ENCODE results near the gene NOTCH1.
A peak's percentile ranks its signal among the peaks of the same experiment; 100 is the strongest.
"Not testable (repeated sequence)": the region's sequence is repeated elsewhere in the genome, so short reads cannot be mapped to it uniquely, and the experiment has no call there.

Gene NOTCH1

GRCh38 chr9:136545965-136546696, at the start of gene NOTCH1:
Gene NOTCH1 (minus strand): TSS chr9:136546048. CDS start chr9:136545786, 262 bp downstream.
- DNase-seq = peak; percentile 89 to 91

GRCh38 chr9:136594492-136594891, 48.6 kb upstream of the NOTCH1 start:
- DNase-seq = no peak

- DNase-seq = no peak
Measured at GRCh38 chr9:136593581-136593980, 47.7 kb upstream of the NOTCH1 start.

GRCh38 chr9:136592666-136593065, 46.8 kb upstream of the NOTCH1 start:
- DNase-seq = no peak

- DNase-seq = no peak
Measured at GRCh38 chr9:136590821-136591752, 45.2 kb upstream of the NOTCH1 start.

GRCh38 chr9:136589766-136590763, 44.2 kb upstream of the NOTCH1 start:
- no peak for DNase-seq

GRCh38 chr9:136588663-136589464, 43.0 kb upstream of the NOTCH1 start:
- no peak for DNase-seq

- DNase-seq = no peak
Measured at GRCh38 chr9:136587944-136588662, 42.3 kb upstream of the NOTCH1 start.

- no peak for DNase-seq
Measured at GRCh38 chr9:136587145-136587943, 41.5 kb upstream of the NOTCH1 start.

- DNase-seq = no peak
Measured at GRCh38 chr9:136586391-136586953, 40.6 kb upstream of the NOTCH1 start.

GRCh38 chr9:136585531-136586120, 39.8 kb upstream of the NOTCH1 start:
- no peak for DNase-seq

- no peak for DNase-seq
Measured at GRCh38 chr9:136584934-136585333, 39.1 kb upstream of the NOTCH1 start.

- DNase-seq = no peak
Measured at GRCh38 chr9:136584401-136584932, 38.6 kb upstream of the NOTCH1 start.

GRCh38 chr9:136582977-136583735, 37.3 kb upstream of the NOTCH1 start:
- DNase-seq = no peak

- no peak for DNase-seq
Measured at GRCh38 chr9:136581614-136582447, 36.0 kb upstream of the NOTCH1 start.

GRCh38 chr9:136579650-136580219, 33.9 kb upstream of the NOTCH1 start:
- DNase-seq = not testable (repeated sequence)
